Astrocyte (in vitro differentiated cells and primary cell): Measurements from ENCODE around the gene H2BK1.

Source experiments
- CTCF ChIP-seq: IDR thresholded peaks from 2 replicates; pipeline ENCODE4 v1.5.1; 2011; ENCODE audit warnings: low read depth, mild to moderate bottlenecking, inconsistent platforms, low read length, moderate library complexity; ENCODE audit not compliant: insufficient read depth
- EZH2 ChIP-seq: IDR thresholded peaks from 2 replicates; pipeline ENCODE4 v1.6.1; 2012; ENCODE audit warnings: mild to moderate bottlenecking, low read length, inconsistent platforms; ENCODE audit not compliant: insufficient read depth

DNA sequence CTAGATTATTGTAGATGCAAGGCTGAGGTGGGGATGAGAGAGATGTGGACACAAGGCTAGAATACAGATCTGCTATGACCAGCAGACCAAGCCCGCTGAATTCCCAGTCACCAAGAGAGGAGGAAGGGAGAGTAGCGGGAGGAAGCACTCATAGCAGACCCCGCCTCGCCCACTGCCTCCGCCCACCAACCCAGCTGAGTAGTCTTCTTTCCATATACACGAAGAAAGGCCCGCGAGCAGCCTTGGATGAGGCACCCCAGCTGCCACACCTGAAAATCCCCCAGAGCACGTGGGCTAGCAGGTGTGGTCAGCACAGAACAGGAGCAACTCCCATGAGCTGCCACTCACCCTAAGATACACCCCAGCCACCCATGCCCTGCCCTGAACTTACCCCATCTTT, 7.9 kb upstream of the H2BK1 start:
- no peak for TF ChIP-seq EZH2
- no peak for TF ChIP-seq CTCF
